ENCODE data around the gene CLPTM1. TPM values are rescaled to one million over a fixed set of nuclear protein-coding genes. Genes with fewer than 3 reads are reported as not detected.
"Not testable (repeated sequence)": the region's sequence is repeated elsewhere in the genome, so short reads cannot be mapped to it uniquely, and the experiment has no call there.

CLPTM1 gene, protein sequence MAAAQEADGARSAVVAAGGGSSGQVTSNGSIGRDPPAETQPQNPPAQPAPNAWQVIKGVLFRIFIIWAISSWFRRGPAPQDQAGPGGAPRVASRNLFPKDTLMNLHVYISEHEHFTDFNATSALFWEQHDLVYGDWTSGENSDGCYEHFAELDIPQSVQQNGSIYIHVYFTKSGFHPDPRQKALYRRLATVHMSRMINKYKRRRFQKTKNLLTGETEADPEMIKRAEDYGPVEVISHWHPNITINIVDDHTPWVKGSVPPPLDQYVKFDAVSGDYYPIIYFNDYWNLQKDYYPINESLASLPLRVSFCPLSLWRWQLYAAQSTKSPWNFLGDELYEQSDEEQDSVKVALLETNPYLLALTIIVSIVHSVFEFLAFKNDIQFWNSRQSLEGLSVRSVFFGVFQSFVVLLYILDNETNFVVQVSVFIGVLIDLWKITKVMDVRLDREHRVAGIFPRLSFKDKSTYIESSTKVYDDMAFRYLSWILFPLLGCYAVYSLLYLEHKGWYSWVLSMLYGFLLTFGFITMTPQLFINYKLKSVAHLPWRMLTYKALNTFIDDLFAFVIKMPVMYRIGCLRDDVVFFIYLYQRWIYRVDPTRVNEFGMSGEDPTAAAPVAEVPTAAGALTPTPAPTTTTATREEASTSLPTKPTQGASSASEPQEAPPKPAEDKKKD
- 36.8 and 42.8 TPM in 2 replicates for total RNA-seq (2012; rRNA removed)

DNA sequence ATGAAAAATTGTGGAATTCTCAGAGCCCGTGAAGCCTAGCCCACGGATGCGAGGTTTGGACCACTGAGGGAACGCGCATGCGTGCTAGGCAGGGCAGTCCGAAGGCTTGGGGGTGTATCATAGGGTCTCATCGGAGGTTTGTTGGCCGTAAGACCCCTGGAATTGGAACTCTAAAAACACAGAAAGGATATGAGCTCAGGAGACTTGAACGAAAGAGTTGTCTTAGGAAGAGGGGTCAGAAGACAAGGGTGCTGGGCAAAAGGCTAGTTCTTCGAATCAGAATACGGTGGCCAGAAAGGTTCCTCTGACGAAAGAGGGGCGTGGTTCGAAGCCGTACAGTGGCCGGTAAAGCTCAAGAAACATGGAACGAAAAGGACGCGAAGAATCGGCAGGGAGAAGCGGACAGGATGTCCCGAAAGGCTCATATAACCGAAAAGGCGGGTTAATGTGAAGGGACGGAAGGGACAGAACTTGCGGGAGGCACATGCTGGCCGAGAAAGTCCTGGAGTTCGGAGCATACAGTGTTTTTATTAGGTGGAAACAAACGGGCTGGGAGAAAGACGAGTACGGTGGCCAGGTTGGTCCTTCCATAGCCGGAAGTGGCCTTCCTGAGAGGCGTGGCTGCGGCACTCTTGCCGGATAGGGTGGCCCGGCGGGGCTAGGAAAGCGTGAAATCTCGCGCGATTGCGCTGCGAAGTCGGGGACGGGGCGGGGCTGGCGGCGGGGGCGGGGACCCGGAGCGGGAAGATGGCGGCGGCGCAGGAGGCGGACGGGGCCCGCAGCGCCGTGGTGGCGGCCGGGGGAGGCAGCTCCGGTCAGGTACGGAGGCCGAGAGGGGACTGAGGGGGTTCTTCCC is at the start of gene CLPTM1:
CLPTM1 (plus strand) TSS at position 732 of the 856 bp plus-strand sequence; CDS start at position 748, 16 bp downstream.
- H3K4me3 ChIP-seq (ENCODE audit: low read length), result peak within 1 kb of the TSS; percentile 98
- peak within 1 kb of the TSS; percentile 88 for H3K9ac ChIP-seq (ENCODE audit: low read depth, low read length)
- H3K4me1 ChIP-seq (ENCODE audit: control insufficient read depth, insufficient read depth, low read length), result peaks cover 24% of the 10 kb centered on the region
- no peaks in the 10 kb centered on the region for H3K27me3 ChIP-seq (ENCODE audit: control insufficient read depth, insufficient read depth, low read length)
- H3K4me2 ChIP-seq (ENCODE audit: low read length), result peak within 1 kb of the TSS; percentile 92
- H3K36me3 ChIP-seq (ENCODE audit: insufficient read depth, low read length), result no peaks in the 10 kb centered on the region
- H3K9me3 ChIP-seq (replicated peaks; ENCODE audit: low read length), result no peaks in the 10 kb centered on the region

DNA sequence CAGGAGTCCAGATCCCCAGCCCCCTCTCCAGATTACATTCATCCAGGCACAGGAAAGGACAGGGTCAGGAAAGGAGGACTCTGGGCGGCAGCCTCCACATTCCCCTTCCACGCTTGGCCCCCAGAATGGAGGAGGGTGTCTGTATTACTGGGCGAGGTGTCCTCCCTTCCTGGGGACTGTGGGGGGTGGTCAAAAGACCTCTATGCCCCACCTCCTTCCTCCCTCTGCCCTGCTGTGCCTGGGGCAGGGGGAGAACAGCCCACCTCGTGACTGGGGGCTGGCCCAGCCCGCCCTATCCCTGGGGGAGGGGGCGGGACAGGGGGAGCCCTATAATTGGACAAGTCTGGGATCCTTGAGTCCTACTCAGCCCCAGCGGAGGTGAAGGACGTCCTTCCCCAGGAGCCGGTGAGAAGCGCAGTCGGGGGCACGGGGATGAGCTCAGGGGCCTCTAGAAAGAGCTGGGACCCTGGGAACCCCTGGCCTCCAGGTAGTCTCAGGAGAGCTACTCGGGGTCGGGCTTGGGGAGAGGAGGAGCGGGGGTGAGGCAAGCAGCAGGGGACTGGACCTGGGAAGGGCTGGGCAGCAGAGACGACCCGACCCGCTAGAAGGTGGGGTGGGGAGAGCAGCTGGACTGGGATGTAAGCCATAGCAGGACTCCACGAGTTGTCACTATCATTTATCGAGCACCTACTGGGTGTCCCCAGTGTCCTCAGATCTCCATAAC is 49.6 kb upstream of the CLPTM1 start, which contains the start of gene APOE:
APOE (plus strand) TSS at position 360 of the 724 bp plus-strand sequence. CDS start 829 bp downstream, outside the sequence.
- Histone ChIP-seq H3K9ac (ENCODE audit: low read depth, low read length) (no peak within 1 kb of the TSS), H3K4me2 (ENCODE audit: low read length) (peak within 1 kb of the TSS; percentile 61), H3K4me3 (ENCODE audit: low read length) (peak within 1 kb of the TSS; percentile 20), H3K36me3 (ENCODE audit: insufficient read depth, low read length) (peaks cover 14% of the 10 kb centered on the region), H3K4me1 (ENCODE audit: control insufficient read depth, insufficient read depth, low read length) (peaks cover 5% of the 10 kb centered on the region), H3K27me3 (ENCODE audit: control insufficient read depth, insufficient read depth, low read length) (peaks cover 23% of the 10 kb centered on the region), H3K9me3 (replicated peaks; ENCODE audit: low read length) (no peaks in the 10 kb centered on the region)

DNA sequence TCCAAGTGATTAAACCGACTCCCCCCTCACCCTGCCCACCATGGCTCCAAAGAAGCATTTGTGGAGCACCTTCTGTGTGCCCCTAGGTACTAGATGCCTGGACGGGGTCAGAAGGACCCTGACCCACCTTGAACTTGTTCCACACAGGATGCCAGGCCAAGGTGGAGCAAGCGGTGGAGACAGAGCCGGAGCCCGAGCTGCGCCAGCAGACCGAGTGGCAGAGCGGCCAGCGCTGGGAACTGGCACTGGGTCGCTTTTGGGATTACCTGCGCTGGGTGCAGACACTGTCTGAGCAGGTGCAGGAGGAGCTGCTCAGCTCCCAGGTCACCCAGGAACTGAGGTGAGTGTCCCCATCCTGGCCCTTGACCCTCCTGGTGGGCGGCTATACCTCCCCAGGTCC is 47.6 kb upstream of the CLPTM1 start:
- no peak overlapping the region for H3K4me3 ChIP-seq (ENCODE audit: low read length)
- peaks cover 3% of the 10 kb centered on the region for H3K36me3 ChIP-seq (ENCODE audit: insufficient read depth, low read length)
- no peak overlapping the region for H3K9ac ChIP-seq (ENCODE audit: low read depth, low read length)
- H3K27me3 ChIP-seq (ENCODE audit: control insufficient read depth, insufficient read depth, low read length), result peaks cover 25% of the 10 kb centered on the region
- no peak overlapping the region for H3K4me2 ChIP-seq (ENCODE audit: low read length)
- no peaks in the 10 kb centered on the region for H3K9me3 ChIP-seq (replicated peaks; ENCODE audit: low read length)
- peaks cover 13% of the 10 kb centered on the region for H3K4me1 ChIP-seq (ENCODE audit: control insufficient read depth, insufficient read depth, low read length)

DNA sequence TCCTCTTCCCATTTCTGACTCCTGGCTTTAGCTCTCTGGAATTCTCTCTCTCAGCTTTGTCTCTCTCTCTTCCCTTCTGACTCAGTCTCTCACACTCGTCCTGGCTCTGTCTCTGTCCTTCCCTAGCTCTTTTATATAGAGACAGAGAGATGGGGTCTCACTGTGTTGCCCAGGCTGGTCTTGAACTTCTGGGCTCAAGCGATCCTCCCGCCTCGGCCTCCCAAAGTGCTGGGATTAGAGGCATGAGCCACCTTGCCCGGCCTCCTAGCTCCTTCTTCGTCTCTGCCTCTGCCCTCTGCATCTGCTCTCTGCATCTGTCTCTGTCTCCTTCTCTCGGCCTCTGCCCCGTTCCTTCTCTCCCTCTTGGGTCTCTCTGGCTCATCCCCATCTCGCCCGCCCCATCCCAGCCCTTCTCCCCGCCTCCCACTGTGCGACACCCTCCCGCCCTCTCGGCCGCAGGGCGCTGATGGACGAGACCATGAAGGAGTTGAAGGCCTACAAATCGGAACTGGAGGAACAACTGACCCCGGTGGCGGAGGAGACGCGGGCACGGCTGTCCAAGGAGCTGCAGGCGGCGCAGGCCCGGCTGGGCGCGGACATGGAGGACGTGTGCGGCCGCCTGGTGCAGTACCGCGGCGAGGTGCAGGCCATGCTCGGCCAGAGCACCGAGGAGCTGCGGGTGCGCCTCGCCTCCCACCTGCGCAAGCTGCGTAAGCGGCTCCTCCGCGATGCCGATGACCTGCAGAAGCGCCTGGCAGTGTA is 46.9 kb upstream of the CLPTM1 start:
- peaks cover 26% of the 10 kb centered on the region for H3K27me3 ChIP-seq (ENCODE audit: control insufficient read depth, insufficient read depth, low read length)
- no peak overlapping the region for H3K9ac ChIP-seq (ENCODE audit: low read depth, low read length)
- H3K4me1 ChIP-seq (ENCODE audit: control insufficient read depth, insufficient read depth, low read length), result peaks cover 19% of the 10 kb centered on the region
- no peaks in the 10 kb centered on the region for H3K36me3 ChIP-seq (ENCODE audit: insufficient read depth, low read length)
- no peak overlapping the region for H3K4me3 ChIP-seq (ENCODE audit: low read length)
- H3K9me3 ChIP-seq (replicated peaks; ENCODE audit: low read length), result no peaks in the 10 kb centered on the region
- no peak overlapping the region for H3K4me2 ChIP-seq (ENCODE audit: low read length)

DNA sequence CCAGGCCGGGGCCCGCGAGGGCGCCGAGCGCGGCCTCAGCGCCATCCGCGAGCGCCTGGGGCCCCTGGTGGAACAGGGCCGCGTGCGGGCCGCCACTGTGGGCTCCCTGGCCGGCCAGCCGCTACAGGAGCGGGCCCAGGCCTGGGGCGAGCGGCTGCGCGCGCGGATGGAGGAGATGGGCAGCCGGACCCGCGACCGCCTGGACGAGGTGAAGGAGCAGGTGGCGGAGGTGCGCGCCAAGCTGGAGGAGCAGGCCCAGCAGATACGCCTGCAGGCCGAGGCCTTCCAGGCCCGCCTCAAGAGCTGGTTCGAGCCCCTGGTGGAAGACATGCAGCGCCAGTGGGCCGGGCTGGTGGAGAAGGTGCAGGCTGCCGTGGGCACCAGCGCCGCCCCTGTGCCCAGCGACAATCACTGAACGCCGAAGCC is 46.3 kb upstream of the CLPTM1 start:
- Histone ChIP-seq H3K9ac (ENCODE audit: low read depth, low read length) (no peak overlapping the region), H3K4me1 (ENCODE audit: control insufficient read depth, insufficient read depth, low read length) (peaks cover 19% of the 10 kb centered on the region), H3K27me3 (ENCODE audit: control insufficient read depth, insufficient read depth, low read length) (peaks cover 26% of the 10 kb centered on the region), H3K4me3 (ENCODE audit: low read length) (no peak overlapping the region), H3K36me3 (ENCODE audit: insufficient read depth, low read length) (no peaks in the 10 kb centered on the region), H3K9me3 (replicated peaks; ENCODE audit: low read length) (no peaks in the 10 kb centered on the region), H3K4me2 (ENCODE audit: low read length) (no peak overlapping the region)

DNA sequence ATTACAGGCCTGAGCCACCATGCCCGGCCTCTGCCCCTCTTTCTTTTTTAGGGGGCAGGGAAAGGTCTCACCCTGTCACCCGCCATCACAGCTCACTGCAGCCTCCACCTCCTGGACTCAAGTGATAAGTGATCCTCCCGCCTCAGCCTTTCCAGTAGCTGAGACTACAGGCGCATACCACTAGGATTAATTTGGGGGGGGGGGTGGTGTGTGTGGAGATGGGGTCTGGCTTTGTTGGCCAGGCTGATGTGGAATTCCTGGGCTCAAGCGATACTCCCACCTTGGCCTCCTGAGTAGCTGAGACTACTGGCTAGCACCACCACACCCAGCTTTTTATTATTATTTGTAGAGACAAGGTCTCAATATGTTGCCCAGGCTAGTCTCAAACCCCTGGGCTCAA is 45.4 kb upstream of the CLPTM1 start:
- no peaks in the 10 kb centered on the region for H3K9me3 ChIP-seq (replicated peaks; ENCODE audit: low read length)
- no peak overlapping the region for H3K4me3 ChIP-seq (ENCODE audit: low read length)
- no peaks in the 10 kb centered on the region for H3K36me3 ChIP-seq (ENCODE audit: insufficient read depth, low read length)
- H3K9ac ChIP-seq (ENCODE audit: low read depth, low read length), result no peak overlapping the region
- H3K4me1 ChIP-seq (ENCODE audit: control insufficient read depth, insufficient read depth, low read length), result peaks cover 26% of the 10 kb centered on the region
- H3K4me2 ChIP-seq (ENCODE audit: low read length), result no peak overlapping the region
- H3K27me3 ChIP-seq (ENCODE audit: control insufficient read depth, insufficient read depth, low read length), result peaks cover 24% of the 10 kb centered on the region

DNA sequence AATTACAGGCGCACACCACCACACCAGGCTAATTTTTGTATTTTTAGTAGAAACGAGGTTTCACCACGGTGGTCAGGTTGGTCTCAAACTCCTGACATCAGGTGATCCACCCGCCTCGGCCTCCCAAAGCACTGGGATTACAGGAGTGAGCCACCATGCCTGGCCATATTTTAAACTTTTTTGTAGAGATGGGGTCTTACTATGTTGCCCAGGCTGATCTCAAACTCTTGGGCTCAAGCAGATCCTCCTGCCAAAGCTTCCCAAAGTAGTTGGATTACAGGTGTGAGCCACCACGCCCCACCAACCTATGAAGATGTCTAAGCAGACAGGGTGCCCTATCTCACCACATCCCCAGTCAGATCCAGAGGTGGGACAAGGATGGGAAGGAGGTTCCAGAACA is 43.3 kb upstream of the CLPTM1 start:
- H3K27me3 ChIP-seq (ENCODE audit: control insufficient read depth, insufficient read depth, low read length); H3K36me3 ChIP-seq (ENCODE audit: insufficient read depth, low read length); H3K9me3 ChIP-seq (replicated peaks; ENCODE audit: low read length); H3K4me3 ChIP-seq (ENCODE audit: low read length); H3K4me2 ChIP-seq (ENCODE audit: low read length); H3K9ac ChIP-seq (ENCODE audit: low read depth, low read length): not testable (repeated sequence)
- peaks cover 22% of the 10 kb centered on the region for H3K4me1 ChIP-seq (ENCODE audit: control insufficient read depth, insufficient read depth, low read length)

DNA sequence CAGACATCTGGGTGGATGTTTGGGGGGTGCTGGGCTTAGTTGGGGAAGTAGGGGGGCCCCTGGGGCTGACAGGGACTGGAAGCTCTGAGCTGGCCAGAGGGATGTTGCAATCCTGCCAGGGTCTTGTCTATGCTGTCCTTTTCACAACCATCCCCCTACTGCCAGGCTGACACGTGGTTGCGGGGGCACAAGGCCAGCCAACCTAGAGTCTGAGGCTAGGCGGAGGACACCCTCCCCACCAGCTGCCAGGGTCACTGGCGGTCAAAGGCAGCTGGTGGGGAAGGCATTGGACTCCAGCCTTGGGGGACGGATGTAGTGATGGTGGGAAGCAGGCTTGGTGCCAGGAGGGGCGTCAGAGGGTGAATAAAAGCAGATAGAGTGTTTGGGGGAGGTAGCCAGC is 42.3 kb upstream of the CLPTM1 start:
- Histone ChIP-seq H3K9ac (ENCODE audit: low read depth, low read length) (no peak overlapping the region), H3K4me1 (ENCODE audit: control insufficient read depth, insufficient read depth, low read length) (peaks cover 22% of the 10 kb centered on the region), H3K9me3 (replicated peaks; ENCODE audit: low read length) (no peaks in the 10 kb centered on the region), H3K4me3 (ENCODE audit: low read length) (no peak overlapping the region), H3K4me2 (ENCODE audit: low read length) (no peak overlapping the region), H3K36me3 (ENCODE audit: insufficient read depth, low read length) (no peaks in the 10 kb centered on the region), H3K27me3 (ENCODE audit: control insufficient read depth, insufficient read depth, low read length) (peaks cover 6% of the 10 kb centered on the region)

DNA sequence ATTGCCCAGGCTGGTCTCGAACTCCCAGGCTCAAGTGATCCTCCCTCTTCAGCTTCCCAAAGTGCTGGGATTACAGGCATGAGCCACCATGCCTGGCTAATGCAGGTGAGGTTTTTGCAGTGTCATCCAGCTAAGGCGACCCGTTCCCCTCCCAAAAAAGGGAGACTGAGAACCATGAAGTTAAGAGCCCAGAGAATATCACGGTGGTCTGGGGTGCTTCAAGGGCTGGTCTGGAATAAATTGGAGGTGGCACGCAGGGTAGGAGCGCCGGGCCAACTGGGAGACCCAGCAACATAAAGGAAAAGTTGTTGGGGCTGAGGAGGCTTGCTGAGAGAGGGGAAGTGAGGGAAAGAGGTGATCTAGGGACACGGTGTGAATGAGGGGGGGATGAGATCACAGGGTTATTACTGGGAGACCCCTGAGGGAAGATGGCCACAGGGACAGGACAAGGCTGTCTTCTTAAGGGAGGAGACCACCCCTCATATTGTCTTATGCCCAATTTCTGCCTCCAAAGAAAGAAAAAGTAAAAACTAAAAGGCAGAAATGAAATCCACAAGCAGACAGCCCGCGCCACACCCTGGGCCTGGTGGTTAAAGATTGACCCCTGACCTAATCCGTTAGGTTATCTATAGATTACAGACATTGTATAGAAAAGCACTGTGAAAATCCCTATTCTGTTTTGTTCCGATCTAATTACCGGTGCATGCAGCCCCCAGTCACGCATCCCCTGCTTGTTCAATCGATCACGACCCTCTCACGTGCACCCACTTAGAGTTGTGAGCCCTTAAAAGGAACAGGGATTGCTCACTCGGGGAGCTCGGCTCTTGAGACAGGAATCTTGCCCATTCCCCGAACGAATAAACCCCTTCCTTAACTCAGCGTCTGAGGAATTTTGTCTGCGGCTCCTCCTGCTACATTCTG is 41.4 kb upstream of the CLPTM1 start:
- H3K4me3 ChIP-seq (ENCODE audit: low read length); H3K27me3 ChIP-seq (ENCODE audit: control insufficient read depth, insufficient read depth, low read length); H3K9ac ChIP-seq (ENCODE audit: low read depth, low read length); H3K36me3 ChIP-seq (ENCODE audit: insufficient read depth, low read length); H3K9me3 ChIP-seq (replicated peaks; ENCODE audit: low read length): not testable (repeated sequence)
- H3K4me1 ChIP-seq (ENCODE audit: control insufficient read depth, insufficient read depth, low read length), result peaks cover 22% of the 10 kb centered on the region
- H3K4me2 ChIP-seq (ENCODE audit: low read length), result peak overlapping the region; percentile 78
